SK-N-SH (cell line): ENCODE data around the gene ABCF3.

ENCODE experiments used
- FOXM1 ChIP-seq: IDR thresholded peaks from 2 replicates; pipeline ENCODE4 v1.4.0; 2012; ENCODE audit warnings: low read depth, mild to moderate bottlenecking
- GATA2 ChIP-seq: sonication (generic); formaldehyde crosslinking; IDR thresholded peaks from 2 replicates; pipeline ENCODE4 v1.5.0; 2020; ENCODE audit warnings: mild to moderate bottlenecking, missing genetic modification reagents
- MAX ChIP-seq: IDR thresholded peaks from 2 replicates; pipeline ENCODE4 v1.4.0; 2012; ENCODE audit warnings: low read depth
- POLR2AphosphoS5 ChIP-seq: IDR thresholded peaks from 2 replicates; pipeline ENCODE4 v1.6.1; 2012; ENCODE audit warnings: low read depth, low read length
- RCOR1 ChIP-seq: fragments of 150-350 bp; IDR thresholded peaks from 2 replicates; pipeline ENCODE4 v1.6.1; 2017; ENCODE audit warnings: antibody characterized with exemption, low read length
- RFX5 ChIP-seq: IDR thresholded peaks from 2 replicates; pipeline ENCODE4 v1.6.1; 2012; ENCODE audit warnings: mild to moderate bottlenecking, improper control_type of control experiment, low read length
- TF ChIP-seq, protein P1 (sequence below): IDR thresholded peaks from 2 replicates; pipeline ENCODE4; 2012
- TF ChIP-seq, protein P2 (sequence below): fragments of 200-600 bp; sonication (generic); IDR thresholded peaks from 2 replicates; pipeline ENCODE4 v1.6.1; 2017; ENCODE audit warnings: antibody characterized with exemption, mild to moderate bottlenecking, moderate library complexity

DNA sequence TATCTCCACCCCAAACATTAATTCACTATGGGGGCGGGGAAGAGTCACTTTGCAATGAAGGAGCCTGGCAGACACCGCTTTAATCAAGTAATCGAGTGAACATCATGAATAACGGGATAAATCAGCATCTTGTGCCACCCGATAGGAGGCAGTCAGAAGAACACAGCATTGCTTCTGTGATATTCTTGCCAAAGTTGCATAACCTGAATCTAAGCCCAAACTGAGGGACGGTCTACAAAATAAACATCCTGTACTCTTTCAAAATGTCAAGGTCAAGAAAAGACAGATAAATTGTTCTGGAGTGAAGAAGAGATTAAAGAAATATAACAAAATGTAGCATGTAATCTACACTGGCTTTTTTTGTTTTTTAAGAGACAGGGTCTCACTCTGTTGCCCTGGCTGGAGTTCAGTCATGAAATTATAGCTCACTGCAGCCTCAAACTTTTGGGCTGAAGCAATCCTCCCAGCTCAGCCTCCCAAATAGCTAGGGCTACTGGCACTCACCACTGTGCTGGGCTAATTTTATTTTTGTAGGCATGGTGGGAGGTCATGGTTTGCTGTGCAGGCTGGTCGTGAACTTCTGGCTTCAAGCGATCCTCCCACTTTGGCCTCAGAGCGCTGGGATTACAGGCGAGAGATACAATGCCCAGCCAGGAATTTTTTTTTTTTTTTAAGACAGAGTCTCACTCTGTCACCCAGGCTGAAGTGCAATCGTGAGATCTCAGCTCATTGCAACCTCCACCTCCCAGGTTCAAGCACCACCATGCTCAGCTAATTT, 23.3 kb downstream of the ABCF3 start:
- TF ChIP-seq GATA2 (CRISPR knock-in tag), result no peak
- TF ChIP-seq, protein P1, sequence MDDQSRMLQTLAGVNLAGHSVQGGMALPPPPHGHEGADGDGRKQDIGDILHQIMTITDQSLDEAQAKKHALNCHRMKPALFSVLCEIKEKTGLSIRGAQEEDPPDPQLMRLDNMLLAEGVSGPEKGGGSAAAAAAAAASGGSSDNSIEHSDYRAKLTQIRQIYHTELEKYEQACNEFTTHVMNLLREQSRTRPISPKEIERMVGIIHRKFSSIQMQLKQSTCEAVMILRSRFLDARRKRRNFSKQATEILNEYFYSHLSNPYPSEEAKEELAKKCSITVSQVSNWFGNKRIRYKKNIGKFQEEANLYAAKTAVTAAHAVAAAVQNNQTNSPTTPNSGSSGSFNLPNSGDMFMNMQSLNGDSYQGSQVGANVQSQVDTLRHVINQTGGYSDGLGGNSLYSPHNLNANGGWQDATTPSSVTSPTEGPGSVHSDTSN, result no peak
- no peak for TF ChIP-seq MAX
- TF ChIP-seq, protein P2, sequence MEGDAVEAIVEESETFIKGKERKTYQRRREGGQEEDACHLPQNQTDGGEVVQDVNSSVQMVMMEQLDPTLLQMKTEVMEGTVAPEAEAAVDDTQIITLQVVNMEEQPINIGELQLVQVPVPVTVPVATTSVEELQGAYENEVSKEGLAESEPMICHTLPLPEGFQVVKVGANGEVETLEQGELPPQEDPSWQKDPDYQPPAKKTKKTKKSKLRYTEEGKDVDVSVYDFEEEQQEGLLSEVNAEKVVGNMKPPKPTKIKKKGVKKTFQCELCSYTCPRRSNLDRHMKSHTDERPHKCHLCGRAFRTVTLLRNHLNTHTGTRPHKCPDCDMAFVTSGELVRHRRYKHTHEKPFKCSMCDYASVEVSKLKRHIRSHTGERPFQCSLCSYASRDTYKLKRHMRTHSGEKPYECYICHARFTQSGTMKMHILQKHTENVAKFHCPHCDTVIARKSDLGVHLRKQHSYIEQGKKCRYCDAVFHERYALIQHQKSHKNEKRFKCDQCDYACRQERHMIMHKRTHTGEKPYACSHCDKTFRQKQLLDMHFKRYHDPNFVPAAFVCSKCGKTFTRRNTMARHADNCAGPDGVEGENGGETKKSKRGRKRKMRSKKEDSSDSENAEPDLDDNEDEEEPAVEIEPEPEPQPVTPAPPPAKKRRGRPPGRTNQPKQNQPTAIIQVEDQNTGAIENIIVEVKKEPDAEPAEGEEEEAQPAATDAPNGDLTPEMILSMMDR, result no peak
- TF ChIP-seq POLR2AphosphoS5, result no peak
- no peak for TF ChIP-seq RCOR1
- no peak for TF ChIP-seq RFX5
- no peak for TF ChIP-seq FOXM1
